ENCODE measurements around the gene EIF2AK2. TPM values are rescaled to one million over a fixed set of nuclear protein-coding genes. Genes with fewer than 3 reads are reported as not detected.
"Not testable (repeated sequence)": the region's sequence is repeated elsewhere in the genome, so short reads cannot be mapped to it uniquely, and the experiment has no call there.

The EIF2AK2 gene
- total RNA-seq, 1 donor = 42.3 TPM

- peaks cover 47% of the 10 kb centered on the region for H3K36me3 ChIP-seq (ENCODE audit: insufficient read depth, low read length)
- H4K20me1 ChIP-seq (ENCODE audit: insufficient read depth, low read length) = no peaks in the 10 kb centered on the region
- DNase-seq (ENCODE audit: insufficient read length, low spot score, missing footprints) = peak; percentile 58
- no peaks in the 10 kb centered on the region for H3K27me3 ChIP-seq (ENCODE audit: insufficient read depth, low read length)
- peaks cover 11% of the 10 kb centered on the region for H3K4me1 ChIP-seq (ENCODE audit: insufficient read depth, low read length)
- no peak overlapping the region for H3K27ac ChIP-seq (ENCODE audit: low read depth, low read length)
- no peak overlapping the region for H3K4me3 ChIP-seq (ENCODE audit: insufficient read depth, low read length)
- H2AFZ ChIP-seq (ENCODE audit: low read length) = no peak overlapping the region
- TF ChIP-seq, protein P1, sequence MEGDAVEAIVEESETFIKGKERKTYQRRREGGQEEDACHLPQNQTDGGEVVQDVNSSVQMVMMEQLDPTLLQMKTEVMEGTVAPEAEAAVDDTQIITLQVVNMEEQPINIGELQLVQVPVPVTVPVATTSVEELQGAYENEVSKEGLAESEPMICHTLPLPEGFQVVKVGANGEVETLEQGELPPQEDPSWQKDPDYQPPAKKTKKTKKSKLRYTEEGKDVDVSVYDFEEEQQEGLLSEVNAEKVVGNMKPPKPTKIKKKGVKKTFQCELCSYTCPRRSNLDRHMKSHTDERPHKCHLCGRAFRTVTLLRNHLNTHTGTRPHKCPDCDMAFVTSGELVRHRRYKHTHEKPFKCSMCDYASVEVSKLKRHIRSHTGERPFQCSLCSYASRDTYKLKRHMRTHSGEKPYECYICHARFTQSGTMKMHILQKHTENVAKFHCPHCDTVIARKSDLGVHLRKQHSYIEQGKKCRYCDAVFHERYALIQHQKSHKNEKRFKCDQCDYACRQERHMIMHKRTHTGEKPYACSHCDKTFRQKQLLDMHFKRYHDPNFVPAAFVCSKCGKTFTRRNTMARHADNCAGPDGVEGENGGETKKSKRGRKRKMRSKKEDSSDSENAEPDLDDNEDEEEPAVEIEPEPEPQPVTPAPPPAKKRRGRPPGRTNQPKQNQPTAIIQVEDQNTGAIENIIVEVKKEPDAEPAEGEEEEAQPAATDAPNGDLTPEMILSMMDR (IDR thresholded peaks at IDR 0.05; ENCODE audit: extremely low read depth, low read depth, low read length) = no peak
- H3K4me2 ChIP-seq (ENCODE audit: insufficient read depth, low read length) = no peak overlapping the region
- H3K79me2 ChIP-seq (ENCODE audit: insufficient read depth, low read length) = peaks cover 70% of the 10 kb centered on the region
- H3K9me3 ChIP-seq (ENCODE audit: low read depth, low read length) = no peaks in the 10 kb centered on the region
Observed at GRCh38 chr2:37201766-37202165, 45.0 kb upstream of the EIF2AK2 start.

DNA sequence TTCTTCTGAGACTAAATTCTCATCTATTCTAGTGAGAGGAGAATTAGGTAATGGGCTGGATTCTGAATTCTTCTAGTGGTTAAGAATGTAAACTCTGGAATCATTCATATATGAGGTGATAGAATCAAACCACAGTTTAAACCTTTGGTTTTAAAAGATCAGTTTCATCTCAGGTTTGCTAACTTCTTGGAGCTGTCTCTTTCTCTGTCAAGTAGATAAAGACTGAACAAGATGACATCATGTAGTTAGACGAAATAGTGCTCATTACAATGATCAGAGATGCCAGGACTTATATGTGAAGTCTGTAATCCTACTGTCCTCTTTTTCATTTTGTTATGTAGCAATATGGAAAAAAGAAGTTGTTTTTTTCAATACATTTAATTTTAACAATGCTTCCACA lies 44.4 kb upstream of the EIF2AK2 start:
- H4K20me1 ChIP-seq (ENCODE audit: insufficient read depth, low read length) = no peaks in the 10 kb centered on the region
- no peak for DNase-seq (ENCODE audit: insufficient read length, low spot score, missing footprints)
- peaks cover 41% of the 10 kb centered on the region for H3K36me3 ChIP-seq (ENCODE audit: insufficient read depth, low read length)
- peaks cover 11% of the 10 kb centered on the region for H3K4me1 ChIP-seq (ENCODE audit: insufficient read depth, low read length)
- no peak overlapping the region for H2AFZ ChIP-seq (ENCODE audit: low read length)
- H3K79me2 ChIP-seq (ENCODE audit: insufficient read depth, low read length) = peaks cover 69% of the 10 kb centered on the region
- H3K9me3 ChIP-seq (ENCODE audit: low read depth, low read length) = no peaks in the 10 kb centered on the region
- H3K4me2 ChIP-seq (ENCODE audit: insufficient read depth, low read length) = no peak overlapping the region
- no peak overlapping the region for H3K4me3 ChIP-seq (ENCODE audit: insufficient read depth, low read length)
- TF ChIP-seq, protein P1 (IDR thresholded peaks at IDR 0.05; ENCODE audit: extremely low read depth, low read depth, low read length) = no peak
- peak overlapping the region; percentile 35 for H3K27ac ChIP-seq (ENCODE audit: low read depth, low read length)
- no peaks in the 10 kb centered on the region for H3K27me3 ChIP-seq (ENCODE audit: insufficient read depth, low read length)

DNA sequence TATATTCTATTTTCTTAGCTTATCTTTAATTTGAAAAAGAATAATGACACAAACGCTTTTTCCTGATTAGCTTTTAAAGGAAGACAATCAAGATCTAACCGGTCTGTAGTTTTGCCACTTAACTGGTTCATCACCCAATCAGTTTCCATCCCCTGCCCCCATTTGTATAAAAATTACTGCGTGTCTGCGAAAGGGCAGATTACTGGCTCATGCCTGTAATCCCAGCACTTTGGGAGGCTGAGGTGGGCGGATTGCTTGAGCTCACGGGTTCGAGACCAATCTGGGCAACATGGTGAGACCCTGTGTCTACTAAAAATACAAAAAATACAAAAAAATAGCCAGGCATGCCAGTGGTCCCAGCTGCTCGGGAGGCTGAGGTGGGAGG lies 41.9 kb upstream of the EIF2AK2 start:
- Histone ChIP-seq H3K9me3 (ENCODE audit: low read depth, low read length) (no peaks in the 10 kb centered on the region), H3K79me2 (ENCODE audit: insufficient read depth, low read length) (peaks cover 54% of the 10 kb centered on the region), H3K27me3 (ENCODE audit: insufficient read depth, low read length) (no peaks in the 10 kb centered on the region), H3K4me2 (ENCODE audit: insufficient read depth, low read length) (no peak overlapping the region), H2AFZ (ENCODE audit: low read length) (no peak overlapping the region), H4K20me1 (ENCODE audit: insufficient read depth, low read length) (no peaks in the 10 kb centered on the region), H3K36me3 (ENCODE audit: insufficient read depth, low read length) (peaks cover 29% of the 10 kb centered on the region), H3K27ac (ENCODE audit: low read depth, low read length) (no peak overlapping the region), H3K4me1 (ENCODE audit: insufficient read depth, low read length) (peaks cover 11% of the 10 kb centered on the region), H3K4me3 (ENCODE audit: insufficient read depth, low read length) (no peak overlapping the region)
- TF ChIP-seq, protein P1 (IDR thresholded peaks at IDR 0.05; ENCODE audit: extremely low read depth, low read depth, low read length) = no peak
- no peak for DNase-seq (ENCODE audit: insufficient read length, low spot score, missing footprints)

DNA sequence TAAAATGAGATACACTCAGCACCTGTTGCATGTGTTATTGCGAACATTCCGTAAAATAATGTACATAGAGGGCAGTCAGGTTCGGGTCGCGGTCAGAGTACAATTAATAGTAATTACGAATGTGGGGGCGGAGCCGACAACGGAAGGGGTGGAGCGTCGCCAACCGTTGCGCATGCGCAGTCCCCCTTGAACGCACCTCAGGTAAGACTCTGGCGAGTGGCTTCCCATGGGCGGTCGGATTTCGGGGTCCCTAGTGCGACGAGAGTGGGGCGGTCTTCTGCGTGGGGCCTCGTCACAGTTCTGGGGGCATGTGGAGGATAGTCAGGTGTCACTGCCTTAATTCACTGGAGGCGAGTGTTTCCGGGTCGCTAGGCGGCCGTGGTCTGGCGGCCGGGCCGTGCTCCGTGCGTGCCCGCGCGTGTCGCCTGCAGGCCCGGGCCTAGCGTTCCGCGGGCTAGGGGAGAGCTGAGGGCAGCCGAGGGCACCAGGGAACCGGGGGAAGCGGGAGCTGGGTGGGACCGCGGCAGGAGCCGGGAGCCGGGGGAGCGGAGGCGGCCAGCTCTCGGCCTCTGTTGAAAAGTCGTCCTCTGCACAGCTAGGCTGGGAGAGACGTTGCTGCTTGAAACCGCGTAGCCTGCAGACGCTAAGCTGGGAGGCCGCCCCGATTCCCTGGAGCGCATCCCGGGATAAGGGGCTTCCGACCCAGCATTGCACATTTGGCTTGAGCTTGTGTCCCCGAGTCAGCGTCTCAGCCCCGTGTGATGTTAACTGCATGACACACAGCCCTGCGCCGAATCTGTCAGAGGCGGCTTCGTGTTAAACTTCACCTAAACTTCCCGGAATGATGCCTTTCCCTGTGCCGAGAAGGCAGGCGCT lies 39.8 kb upstream of the EIF2AK2 start, which contains the start of gene CEBPZOS:
Gene CEBPZOS, plus strand, starts transcription at position 177 of the 876 bp plus-strand sequence. CDS start 3,209 bp downstream, outside the sequence.
- peak within 1 kb of the TSS; percentile 89 for H3K4me2 ChIP-seq (ENCODE audit: insufficient read depth, low read length)
- H3K27ac ChIP-seq (ENCODE audit: low read depth, low read length) = peak within 1 kb of the TSS; percentile 75
- H3K9me3 ChIP-seq (ENCODE audit: low read depth, low read length) = no peaks in the 10 kb centered on the region
- H3K4me3 ChIP-seq (ENCODE audit: insufficient read depth, low read length) = peak within 1 kb of the TSS; percentile 94
- no peaks in the 10 kb centered on the region for H3K27me3 ChIP-seq (ENCODE audit: insufficient read depth, low read length)
- peaks cover 11% of the 10 kb centered on the region for H3K4me1 ChIP-seq (ENCODE audit: insufficient read depth, low read length)
- H3K36me3 ChIP-seq (ENCODE audit: insufficient read depth, low read length) = peaks cover 11% of the 10 kb centered on the region
- H3K79me2 ChIP-seq (ENCODE audit: insufficient read depth, low read length) = peaks cover 48% of the 10 kb centered on the region
- peak; percentile 93 for DNase-seq (ENCODE audit: insufficient read length, low spot score, missing footprints)
- no peaks in the 10 kb centered on the region for H4K20me1 ChIP-seq (ENCODE audit: insufficient read depth, low read length)
- peak within 1 kb of the TSS; percentile 97 for H2AFZ ChIP-seq (ENCODE audit: low read length)
- TF ChIP-seq, protein P1 (IDR thresholded peaks at IDR 0.05; ENCODE audit: extremely low read depth, low read depth, low read length) = no peak

DNA sequence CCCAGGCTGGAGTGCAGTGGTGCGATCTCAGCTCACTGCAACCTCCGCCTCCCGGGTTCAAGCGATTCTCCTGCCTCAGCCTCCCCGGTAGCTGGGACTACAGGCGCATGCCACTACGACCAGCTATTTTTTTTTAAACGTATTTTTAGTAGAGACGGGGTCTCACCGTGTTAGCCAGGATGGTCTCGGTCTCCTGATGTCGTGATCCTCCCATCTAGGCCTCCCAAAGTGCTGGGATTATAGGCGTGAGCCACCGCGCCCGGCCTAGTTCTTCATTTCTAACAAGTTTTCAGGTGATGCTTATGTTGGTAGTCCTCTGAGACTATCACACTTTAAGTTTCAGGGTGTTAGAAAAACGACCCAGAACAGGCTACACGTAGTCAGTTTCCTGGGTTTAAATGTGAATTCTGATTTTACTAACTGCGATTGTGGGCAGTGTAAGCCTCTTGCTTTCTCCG lies 39.1 kb upstream of the EIF2AK2 start:
- Histone ChIP-seq H3K4me2 (ENCODE audit: insufficient read depth, low read length) (peak overlapping the region; percentile 89), H2AFZ (ENCODE audit: low read length) (peak overlapping the region; percentile 97), H3K4me3 (ENCODE audit: insufficient read depth, low read length) (peak overlapping the region; percentile 94), H3K79me2 (ENCODE audit: insufficient read depth, low read length) (peaks cover 44% of the 10 kb centered on the region), H3K27ac (ENCODE audit: low read depth, low read length) (peak overlapping the region; percentile 75), H3K4me1 (ENCODE audit: insufficient read depth, low read length) (peaks cover 11% of the 10 kb centered on the region)
- not testable (repeated sequence) for H3K9me3 ChIP-seq (ENCODE audit: low read depth, low read length); DNase-seq (ENCODE audit: insufficient read length, low spot score, missing footprints); H3K36me3 ChIP-seq (ENCODE audit: insufficient read depth, low read length); H4K20me1 ChIP-seq (ENCODE audit: insufficient read depth, low read length); H3K27me3 ChIP-seq (ENCODE audit: insufficient read depth, low read length)

Data from osteoblast (primary cell).